K562 (cell line): ENCODE measurements around the gene AGO1. TPM values are rescaled to one million over a fixed set of nuclear protein-coding genes. Genes with fewer than 3 reads are reported as not detected.

Experiments
- DLX4 ChIP-seq: fragments of 250-450 bp; sonication (Bioruptor Pico); IDR thresholded peaks from 2 replicates; pipeline ENCODE4 v1.6.1; 2021; ENCODE audit warnings: mild to moderate bottlenecking
- ELF1 ChIP-seq: fragments of 200-800 bp; sonication (Bioruptor generic); IDR thresholded peaks from 2 replicates; pipeline ENCODE4 v1.6.1; 2016; ENCODE audit warnings: missing genetic modification characterization, missing compliant biosample characterization
- JUND ChIP-seq, 2 experiments: IDR thresholded peaks; 2 replicates in 1 of 2; 3 replicates in 1 of 2; pipeline ENCODE4 v1.6.1; 2011; ENCODE audit warnings: borderline replicate concordance in 2 of 2, low read depth in 2 of 2, low read length in 2 of 2, improper control_type of control experiment in 1 of 2, missing biosample characterization in 1 of 2, missing genetic modification characterization in 1 of 2, missing genetic modification reagents in 1 of 2
- LEF1 ChIP-seq: fragments of 450-650 bp; IDR thresholded peaks from 2 replicates; pipeline ENCODE4 v1.6.1; 2016; ENCODE audit warnings: mild to moderate bottlenecking
- MBD1 ChIP-seq: fragments of 250-450 bp; sonication (Bioruptor Pico); IDR thresholded peaks from 2 replicates; pipeline ENCODE4 v1.8.0; 2022; ENCODE audit warnings: inconsistent platforms
- NR3C1 ChIP-seq: sonication (generic); formaldehyde crosslinking; IDR thresholded peaks from 2 replicates; pipeline ENCODE4 v1.8.1; 2022; ENCODE audit warnings: missing genetic modification reagents
- PHF20 ChIP-seq: fragments of 450-650 bp; IDR thresholded peaks from 2 replicates; pipeline ENCODE4 v1.6.1; 2018; ENCODE audit not compliant: partially characterized antibody
- POLR2B ChIP-seq: fragments of 450-650 bp; IDR thresholded peaks from 2 replicates; pipeline ENCODE4 v1.6.1; 2018; ENCODE audit warnings: low read depth; ENCODE audit not compliant: partially characterized antibody
- POLR2H ChIP-seq: IDR thresholded peaks from 2 replicates; pipeline ENCODE4 v1.6.1; 2016; ENCODE audit warnings: missing genetic modification characterization, low read depth, mild to moderate bottlenecking, control low read depth, missing compliant biosample characterization, moderate library complexity
- PRDM10 ChIP-seq: fragments of 450-650 bp; IDR thresholded peaks from 2 replicates; pipeline ENCODE4 v1.6.1; 2018; ENCODE audit not compliant: partially characterized antibody
- RBM25 ChIP-seq: fragments of 200-400 bp; formaldehyde crosslinking; IDR thresholded peaks from 2 replicates; pipeline ENCODE4 v1.6.1; 2018; ENCODE audit warnings: low read length, low read depth, moderate library complexity; ENCODE audit not compliant: severe bottlenecking
- RUNX1 ChIP-seq: sonication (generic); IDR thresholded peaks from 2 replicates; pipeline ENCODE4 v1.6.1; 2016; ENCODE audit warnings: antibody characterized with exemption, low read depth
- TEAD2 ChIP-seq: fragments of 450-650 bp; IDR thresholded peaks from 2 replicates; pipeline ENCODE4 v1.6.1; 2016; ENCODE audit warnings: missing genetic modification characterization, control low read depth, missing compliant biosample characterization
- ZBTB11 ChIP-seq, 3 experiments: fragments of 200-800 bp in 1 of 3; fragments of 250-450 bp in 1 of 3; fragments of 450-650 bp in 1 of 3; sonication (Bioruptor Pico) in 1 of 3; sonication (Bioruptor generic) in 1 of 3; formaldehyde crosslinking in 1 of 3; IDR thresholded peaks; 2 replicates each; pipeline versions ENCODE4 v1.6.1 to v1.8.0; 2016 to 2022; ENCODE audit warnings: mild to moderate bottlenecking in 2 of 3, missing genetic modification characterization in 2 of 3, missing compliant biosample characterization in 1 of 3, moderate library complexity in 1 of 3
- ZBTB8A ChIP-seq: fragments of 450-650 bp; IDR thresholded peaks from 2 replicates; pipeline ENCODE4 v1.6.1; 2018; ENCODE audit warnings: mild to moderate bottlenecking, moderate library complexity; ENCODE audit not compliant: partially characterized antibody
- ZFPM2 ChIP-seq: fragments of 250-450 bp; sonication (Bioruptor Pico); IDR thresholded peaks from 2 replicates; pipeline ENCODE4 v1.5.1; 2022; ENCODE audit warnings: mild to moderate bottlenecking
- ZNF282 ChIP-seq: sonication (generic); formaldehyde crosslinking; IDR thresholded peaks from 2 replicates; pipeline ENCODE4 v1.8.1; 2023; ENCODE audit warnings: missing genetic modification reagents
- ZNF324 ChIP-seq: fragments of 250-450 bp; sonication (Bioruptor Pico); IDR thresholded peaks from 2 replicates; pipeline ENCODE4 v1.4.0; 2020; ENCODE audit warnings: mild to moderate bottlenecking
- ZNF764 ChIP-seq: fragments of 250-450 bp; sonication (Bioruptor Pico); IDR thresholded peaks from 2 replicates; pipeline ENCODE4 v1.4.0; 2020; ENCODE audit warnings: low read depth, mild to moderate bottlenecking, moderate library complexity
- polyA plus RNA-seq, 8 experiments: library from polyadenylated mRNA; depleted of rRNA in 4 of 8; stranded (reverse) in 5 of 8; unstranded in 3 of 8; fragments of >200 nt; fragmentation: Nextera tagmentation in 2 of 8; fragmentation: Illumina TruSeq in 1 of 8; extraction: Ambion mirVana in 2 of 8; extraction: Trizol in 1 of 8; gene quantifications; 2 replicates each; pipeline versions ENCODE4 v1.2.1 to v1.2.3, GENCODE V29; 2011 to 2014; ENCODE audit warnings: inconsistent platforms in 1 of 8, missing spikeins in 1 of 8
- total RNA-seq, 7 experiments: library from RNA; depleted of rRNA in 6 of 7; stranded (reverse); fragments of >200 nt in 6 of 7; fragmentation: Illumina TruSeq in 2 of 7; extraction: Trizol in 2 of 7; gene quantifications; 2 replicates each; pipeline versions ENCODE4 v1.2.1 to v1.2.3, GENCODE V29; 2011 to 2021; ENCODE audit warnings: low replicate concordance in 1 of 7

Gene AGO1
- total and polyA plus RNA-seq, 9 of the 15 experiments (the other 6 are each of a cell fraction or from before 2014, with no cell fraction given), result 7.3 to 64.2 (median 26.0) TPM

GRCh38 chr1:35881850-35882273 is 1.1 kb upstream of the AGO1 start (continued):
- TF ChIP-seq JUND (IDR thresholded peaks at IDR 0.05; ENCODE audit: borderline replicate concordance, low read depth, low read length) (peak; percentile 55; the same call in 1 of the 2 replicates), JUND (tag; IDR thresholded peaks at IDR 0.05; ENCODE audit: borderline replicate concordance, low read depth, low read length) (peak; percentile 52; the same call in 1 of the 3 replicates), POLR2H (no peak), ZFPM2 (CRISPR knock-in tag) (no peak), MBD1 (no peak), PHF20 (peak; percentile 73), RUNX1 (no peak), NR3C1 (CRISPR knock-in tag) (no peak), ZNF764 (no peak), POLR2B (no peak), TEAD2 (tag) (no peak), ZBTB8A (no peak), RBM25 (no peak), LEF1 (peak; percentile 91), ZNF324 (CRISPR knock-in tag) (no peak), PRDM10 (peak; percentile 45), ZBTB11 (CRISPR knock-in tag; IDR thresholded peaks at IDR 0.05) (no peak), DLX4 (no peak), ZNF282 (no peak), ELF1 (tag) (0 out of 2 replicates have a peak, but pooled peaks have one; percentile 44)
